ENCODE data around the gene LCMT1.
"Not testable (repeated sequence)": the region's sequence is repeated elsewhere in the genome, so short reads cannot be mapped to it uniquely, and the experiment has no call there.

Gene LCMT1

DNA sequence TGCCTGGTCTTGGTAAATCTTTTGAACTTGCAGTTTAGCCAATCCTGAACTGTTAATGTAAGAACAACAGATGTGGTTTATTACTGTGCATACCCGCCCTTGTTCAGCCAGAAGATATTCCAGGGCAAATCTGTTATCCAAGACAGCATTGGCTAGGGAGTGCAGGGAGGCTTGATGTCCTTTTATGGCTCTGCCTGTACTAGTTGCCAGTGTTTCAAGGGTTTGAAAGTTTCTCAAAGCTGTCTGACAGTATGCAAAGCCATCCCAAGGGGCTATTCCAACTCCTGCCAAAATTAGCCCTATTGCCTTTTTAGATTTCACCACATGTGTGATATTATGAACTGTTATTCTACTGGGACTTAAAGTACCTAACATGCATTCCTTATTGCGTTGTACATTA lies 30.1 kb downstream of the LCMT1 start:
- no peak for DNase-seq (ENCODE audit: low read depth in 1 of 2, low spot score in 1 of 2)

DNA sequence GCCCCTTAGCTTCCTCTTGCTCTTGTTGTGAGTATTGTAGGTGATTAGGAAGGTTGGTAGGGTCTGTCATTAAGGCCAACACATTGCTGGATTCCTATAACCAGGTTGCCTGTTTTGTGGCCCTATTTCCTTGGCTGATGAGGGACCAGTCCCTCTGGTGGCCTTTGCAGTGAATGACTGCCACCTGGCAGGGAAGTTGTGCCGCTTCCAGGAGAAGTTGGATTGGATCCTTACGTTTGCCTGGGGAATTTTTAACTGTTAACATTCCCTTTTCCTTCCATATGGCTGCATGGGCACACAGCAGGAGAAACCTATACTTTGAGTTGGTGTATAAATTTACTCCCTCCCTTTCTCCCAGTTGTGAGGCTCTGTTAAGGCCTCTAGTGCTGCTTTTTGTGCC lies 32.4 kb downstream of the LCMT1 start:
- DNase-seq (ENCODE audit: low read depth in 1 of 2, low spot score in 1 of 2), result no peak

DNA sequence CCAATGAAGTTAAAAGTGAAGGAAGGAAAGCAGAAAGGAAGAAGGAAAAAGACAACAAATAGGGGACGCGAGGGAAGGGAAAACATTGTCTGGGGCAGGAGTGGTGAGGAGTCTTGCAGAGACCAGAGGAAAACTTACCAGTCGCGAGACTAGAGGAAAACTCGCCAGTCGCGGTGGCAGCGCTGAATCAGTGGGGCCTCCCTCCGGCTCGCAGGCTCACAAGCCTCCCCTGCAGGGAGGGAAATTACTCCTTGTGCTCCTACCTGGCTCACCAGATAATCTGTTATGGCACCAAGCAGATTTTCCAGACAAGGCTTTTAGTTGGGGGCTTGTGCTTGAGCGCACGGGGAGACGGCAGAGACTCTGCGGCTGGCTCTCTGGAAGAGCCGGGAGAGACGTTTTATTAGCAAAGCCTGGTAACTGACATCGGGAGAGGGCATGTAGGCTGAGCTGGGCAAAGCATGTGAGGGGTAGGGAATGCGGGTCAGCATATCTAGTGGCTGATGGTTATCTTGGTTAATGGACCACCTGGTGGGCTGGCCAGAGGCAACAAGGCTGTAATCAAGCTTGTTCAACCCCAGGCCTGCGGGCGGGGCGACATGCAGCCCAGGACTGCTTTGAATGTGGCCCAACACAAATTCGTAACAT lies 37.1 kb downstream of the LCMT1 start:
- no peak for DNase-seq (ENCODE audit: low read depth in 1 of 2, low spot score in 1 of 2)

DNA sequence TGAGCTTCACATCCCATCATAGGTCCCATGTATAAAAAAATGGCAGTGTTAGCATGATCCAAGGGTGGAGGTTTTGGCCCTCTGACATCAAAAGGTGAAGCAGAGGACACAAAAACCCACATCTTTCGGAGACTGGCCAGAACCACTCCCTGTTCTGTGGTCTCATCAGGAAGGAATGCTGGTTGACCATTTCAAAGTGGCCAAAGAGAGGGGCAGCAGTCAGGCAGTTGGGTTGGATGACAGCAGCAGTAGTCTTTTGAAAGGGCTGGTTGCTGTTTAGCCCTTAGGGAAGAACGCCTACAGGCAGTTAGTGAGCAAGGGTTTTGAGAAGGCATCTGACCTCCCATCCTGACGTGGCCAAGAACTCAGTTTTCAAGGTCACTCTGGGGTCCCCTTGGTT lies 40.5 kb downstream of the LCMT1 start:
- DNase-seq (ENCODE audit: low read depth in 1 of 2, low spot score in 1 of 2), result no peak

DNA sequence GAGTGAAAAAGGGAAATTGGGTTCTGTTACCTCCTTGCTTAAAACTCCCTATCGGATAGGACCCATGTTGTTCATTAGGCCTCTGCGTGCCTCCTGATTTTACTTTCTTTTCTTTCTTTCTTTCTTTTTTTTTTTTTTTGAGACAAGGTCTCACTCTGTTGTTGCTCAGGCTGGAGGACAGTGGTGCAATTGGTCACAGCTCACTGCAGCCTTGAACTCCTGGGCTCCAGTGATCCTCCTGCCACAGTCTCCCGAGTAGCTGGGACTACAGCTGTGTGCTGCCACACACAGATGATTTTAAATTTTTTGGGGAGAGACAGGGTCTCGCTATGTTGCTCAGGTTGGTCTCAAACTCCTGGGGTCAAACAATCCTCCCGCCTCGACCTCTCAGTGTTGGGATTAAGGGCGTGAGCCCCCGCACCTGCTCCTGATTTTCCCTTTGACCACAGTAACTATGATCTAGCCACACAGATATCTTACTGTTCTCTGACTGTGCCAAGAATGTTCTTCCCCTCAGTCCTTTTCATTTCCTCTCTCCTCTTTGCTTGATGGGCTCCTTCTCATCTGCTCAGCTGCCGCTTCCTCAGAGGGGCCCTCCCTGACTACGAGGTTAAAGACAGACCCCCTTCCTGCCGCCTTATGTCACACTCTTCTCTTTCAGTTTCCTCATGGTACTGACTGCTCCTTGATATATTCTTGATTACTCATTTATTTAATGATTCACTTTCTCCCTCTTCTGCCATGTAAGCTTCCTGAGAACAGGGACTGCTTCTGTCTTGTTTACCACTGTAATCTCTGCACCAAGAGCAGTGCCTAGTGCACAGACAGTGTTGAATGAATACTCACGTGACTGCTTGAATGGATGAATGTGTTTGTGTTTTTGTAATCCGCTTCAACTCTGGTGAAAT lies 44.3 kb downstream of the LCMT1 start:
- DNase-seq (ENCODE audit: low read depth in 1 of 2, low spot score in 1 of 2), result no peak

DNA sequence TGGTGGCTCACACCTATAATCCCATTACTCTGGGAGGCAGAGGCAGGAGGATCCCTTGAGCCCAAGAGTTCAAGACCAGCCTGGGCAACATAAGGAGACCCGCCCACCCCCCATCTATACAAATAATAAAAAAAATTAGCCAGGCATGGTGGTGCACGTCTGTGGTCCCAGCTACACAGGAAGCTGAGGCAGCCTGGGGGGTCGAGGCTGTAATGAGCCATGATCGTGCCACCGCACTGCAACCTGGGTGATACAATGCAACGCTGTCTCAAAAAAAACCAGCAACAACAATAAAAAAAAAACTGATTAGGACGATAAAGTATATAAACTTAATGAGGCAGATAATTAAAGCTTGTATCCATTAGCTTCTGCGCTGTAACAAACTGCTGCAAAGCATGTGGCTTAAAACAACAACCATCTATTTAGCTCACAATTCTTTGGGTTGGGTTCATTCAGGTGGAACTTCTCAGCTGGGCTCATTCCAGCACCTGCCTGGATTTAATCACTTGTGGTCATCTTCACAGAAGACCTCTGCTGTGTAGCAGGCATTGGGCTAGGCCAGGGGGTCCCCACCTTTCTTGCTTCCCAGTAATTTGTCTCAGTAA lies 45.8 kb downstream of the LCMT1 start:
- DNase-seq (ENCODE audit: low read depth in 1 of 2, low spot score in 1 of 2), result no peak

DNA sequence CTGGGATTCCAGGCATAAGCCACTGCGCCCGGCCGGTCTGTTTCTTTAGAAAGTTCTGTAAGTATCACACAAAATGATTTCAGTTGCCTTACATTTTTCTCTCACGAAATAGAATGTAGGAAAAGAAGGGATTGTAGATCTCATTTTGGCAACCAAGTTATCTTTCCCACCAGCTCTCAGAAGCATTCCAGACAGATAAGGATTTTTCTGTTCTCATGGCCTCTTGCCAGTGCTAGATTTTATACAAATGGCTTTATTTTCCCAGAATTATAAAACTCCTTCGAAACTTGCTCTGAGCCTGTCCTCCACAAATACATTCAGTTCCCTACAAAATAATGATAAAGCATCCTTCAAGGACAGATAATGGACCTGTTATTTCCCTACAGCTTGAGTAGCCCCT lies 46.9 kb downstream of the LCMT1 start:
- no peak for DNase-seq (ENCODE audit: low read depth in 1 of 2, low spot score in 1 of 2)

DNA sequence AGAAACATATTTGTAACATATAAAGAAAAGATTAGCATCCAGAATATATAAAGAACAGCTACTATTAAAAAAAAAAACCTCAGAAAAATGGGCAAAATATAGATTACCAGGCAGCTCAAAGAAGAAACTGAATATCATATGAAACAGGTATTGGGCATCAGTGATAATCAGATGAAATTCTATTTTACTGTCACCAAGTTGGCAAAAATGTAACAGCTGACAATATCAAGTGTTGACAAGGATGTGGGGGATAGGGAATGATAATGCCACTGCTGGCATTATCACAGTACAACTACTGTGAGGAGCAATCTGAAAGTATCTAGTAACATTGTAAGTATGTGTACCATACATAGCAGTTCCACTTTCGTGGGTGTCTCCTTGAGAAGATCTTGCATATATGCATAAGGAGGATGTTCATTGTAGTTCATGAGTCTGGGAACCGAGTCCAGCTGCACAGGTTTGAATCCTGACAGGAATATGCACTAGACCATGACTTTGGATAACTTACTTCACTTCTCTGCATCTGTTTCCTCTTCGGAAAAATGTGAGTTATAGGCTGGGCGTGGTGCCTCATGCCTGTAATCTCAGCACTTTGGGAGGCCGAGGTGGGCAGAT lies 50.3 kb downstream of the LCMT1 start:
- no peak for DNase-seq (ENCODE audit: low read depth in 1 of 2, low spot score in 1 of 2)

DNA sequence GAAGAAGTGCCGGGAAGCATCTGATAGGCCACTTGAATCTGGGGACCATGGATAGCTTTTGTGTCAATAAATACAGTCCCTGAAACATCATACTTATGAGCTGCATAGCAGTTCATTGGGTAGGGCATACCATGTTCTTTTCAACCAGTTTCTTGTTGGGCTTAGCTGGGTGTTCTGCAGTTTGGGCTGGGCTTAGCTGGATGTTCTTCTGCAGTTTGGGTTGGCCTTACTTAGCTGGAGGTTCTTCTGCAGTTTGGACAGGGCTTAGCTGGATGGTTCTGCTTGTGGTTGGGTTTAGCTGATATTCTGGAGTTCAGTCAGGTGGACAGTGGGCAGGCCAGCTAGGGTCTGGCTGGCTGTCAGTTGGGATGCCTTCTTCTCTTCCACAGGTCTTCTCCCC lies 52.1 kb downstream of the LCMT1 start:
- no peak for DNase-seq (ENCODE audit: low read depth in 1 of 2, low spot score in 1 of 2)

DNA sequence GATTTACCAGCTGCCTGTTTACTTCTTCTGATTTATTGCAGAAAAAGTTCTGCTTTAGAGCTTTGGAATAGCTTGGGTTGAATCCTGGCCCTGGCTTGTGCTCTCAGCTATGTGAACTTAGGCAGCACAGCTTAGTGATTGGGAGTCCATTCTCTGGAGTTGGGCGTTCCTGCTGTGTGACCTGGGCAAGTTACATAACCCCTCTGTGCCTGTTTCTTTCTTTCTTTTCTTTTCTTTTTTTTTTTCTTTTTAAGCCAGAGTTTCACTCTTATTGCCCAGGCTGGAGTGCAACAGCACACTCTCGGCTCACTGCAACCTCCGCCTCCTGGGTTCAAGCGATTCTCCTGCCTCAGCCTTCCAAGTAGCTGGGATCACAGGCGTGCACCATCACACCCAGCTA lies 53.7 kb downstream of the LCMT1 start:
- no peak for DNase-seq (ENCODE audit: low read depth in 1 of 2, low spot score in 1 of 2)

DNA sequence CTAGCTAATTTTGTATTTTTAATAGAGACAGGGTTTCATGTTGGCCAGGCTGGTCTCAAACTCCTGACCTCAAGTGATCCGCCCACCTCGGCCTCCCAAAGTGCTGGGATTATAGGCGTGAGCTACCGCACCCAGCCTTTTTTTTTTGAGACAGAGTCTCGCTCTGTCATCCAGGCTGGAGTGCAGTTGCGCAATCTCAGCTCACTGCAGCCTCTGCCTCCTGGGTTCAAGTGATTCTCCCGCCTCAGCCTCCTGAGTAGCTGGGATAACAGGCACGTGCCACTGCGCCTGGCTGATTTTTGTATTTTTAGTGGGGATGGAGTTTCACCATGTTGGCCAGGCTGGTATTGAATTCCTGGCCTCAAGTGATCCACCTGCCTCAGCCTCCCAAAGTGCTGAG lies 56.4 kb downstream of the LCMT1 start:
- not testable (repeated sequence) for DNase-seq (ENCODE audit: low read depth in 1 of 2, low spot score in 1 of 2)

DNA sequence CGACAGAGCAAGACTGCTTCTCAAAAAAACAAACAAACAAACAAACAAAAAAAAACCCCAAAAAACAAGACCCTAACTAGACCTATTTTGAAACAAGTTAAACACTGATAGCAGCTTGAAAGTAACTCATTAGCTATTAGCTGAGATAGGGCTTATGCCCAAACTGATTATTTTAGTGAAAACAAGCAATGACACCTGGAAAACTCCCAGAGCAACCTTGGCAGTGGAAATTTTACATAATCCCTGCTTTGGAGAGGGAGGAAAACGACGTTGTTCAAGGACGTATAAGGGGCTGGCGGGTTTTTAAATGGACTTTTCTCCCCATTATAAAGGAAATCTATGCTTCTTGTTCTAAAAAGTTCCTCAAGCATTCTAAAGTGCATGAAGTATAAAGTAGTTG lies 59.8 kb downstream of the LCMT1 start:
- no peak for DNase-seq (ENCODE audit: low read depth in 1 of 2, low spot score in 1 of 2)

DNA sequence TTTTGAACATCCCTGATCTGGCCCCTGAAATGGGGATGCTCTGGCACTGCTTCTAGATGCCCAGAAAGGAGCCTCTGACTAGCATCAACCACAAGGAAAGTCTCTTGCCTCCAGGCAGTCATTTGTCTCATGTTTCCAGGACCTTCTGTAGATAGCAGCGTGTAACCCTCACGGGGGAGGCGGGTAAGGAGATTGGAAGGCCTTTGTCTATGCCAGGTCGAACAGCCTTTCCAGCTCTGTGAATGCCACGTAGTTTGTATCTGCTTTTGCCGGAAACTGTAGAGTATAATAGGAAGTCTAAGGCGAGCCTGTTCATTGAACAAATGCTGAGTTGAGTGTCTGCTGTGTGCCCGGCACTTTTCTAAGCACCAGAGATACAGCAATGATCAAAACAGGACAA lies 61.3 kb downstream of the LCMT1 start:
- DNase-seq (ENCODE audit: low read depth in 1 of 2, low spot score in 1 of 2), result no peak

DNA sequence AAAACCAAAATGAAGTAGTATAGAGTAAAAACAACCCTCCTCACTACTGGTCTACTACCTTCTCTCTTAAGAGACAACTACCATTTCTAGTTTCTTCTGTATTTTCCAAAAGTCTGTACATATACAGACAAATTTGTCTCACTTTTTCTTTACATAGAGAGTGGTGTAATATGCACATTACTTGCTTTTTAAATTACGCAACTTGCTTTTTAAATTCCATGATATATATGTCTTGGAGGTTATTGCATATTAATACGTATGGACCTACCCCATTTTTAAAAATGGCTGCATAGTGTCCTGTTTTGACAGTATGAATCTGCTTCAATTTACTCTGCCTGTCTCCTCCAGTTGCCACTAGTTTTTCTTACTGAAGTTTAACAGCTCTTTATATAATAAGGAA lies 62.7 kb downstream of the LCMT1 start:
- DNase-seq (ENCODE audit: low read depth in 1 of 2, low spot score in 1 of 2), result no peak

DNA sequence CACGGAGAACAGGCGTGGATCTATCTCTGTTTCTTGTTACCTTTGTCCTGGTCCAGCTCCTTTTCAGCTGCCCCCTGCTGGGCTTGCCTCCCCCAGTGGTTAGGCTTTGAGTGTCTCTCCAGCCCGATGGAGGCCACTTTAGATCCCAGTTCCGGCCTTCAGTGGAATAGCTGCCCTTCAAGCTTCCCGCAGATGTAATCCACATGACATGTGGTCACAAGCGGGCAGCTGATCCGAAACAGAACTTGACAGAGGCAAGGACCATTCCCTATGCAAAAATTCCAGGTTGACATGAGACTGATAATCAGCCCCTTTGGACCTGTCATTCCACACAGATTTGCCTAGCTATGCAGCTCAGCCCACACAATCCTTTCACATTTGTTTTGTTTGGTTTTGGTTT lies 64.6 kb downstream of the LCMT1 start:
- no peak for DNase-seq (ENCODE audit: low read depth in 1 of 2, low spot score in 1 of 2)

DNA sequence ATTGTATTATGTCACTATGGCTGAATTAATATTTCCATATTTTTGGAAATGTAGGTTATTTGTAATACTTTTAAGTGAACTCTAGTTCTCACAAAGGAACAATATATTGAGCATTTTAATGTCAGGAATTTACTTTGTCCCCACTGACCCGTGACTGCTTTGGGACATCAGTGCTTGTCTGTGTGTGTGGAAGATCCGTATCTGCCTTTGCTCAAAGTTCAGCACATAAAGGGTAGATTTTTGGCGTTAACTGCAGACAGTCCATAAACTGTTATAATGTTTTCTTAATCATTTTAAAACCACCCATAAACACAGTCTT lies 65.9 kb downstream of the LCMT1 start:
- DNase-seq (ENCODE audit: low read depth in 1 of 2, low spot score in 1 of 2), result no peak

DNA sequence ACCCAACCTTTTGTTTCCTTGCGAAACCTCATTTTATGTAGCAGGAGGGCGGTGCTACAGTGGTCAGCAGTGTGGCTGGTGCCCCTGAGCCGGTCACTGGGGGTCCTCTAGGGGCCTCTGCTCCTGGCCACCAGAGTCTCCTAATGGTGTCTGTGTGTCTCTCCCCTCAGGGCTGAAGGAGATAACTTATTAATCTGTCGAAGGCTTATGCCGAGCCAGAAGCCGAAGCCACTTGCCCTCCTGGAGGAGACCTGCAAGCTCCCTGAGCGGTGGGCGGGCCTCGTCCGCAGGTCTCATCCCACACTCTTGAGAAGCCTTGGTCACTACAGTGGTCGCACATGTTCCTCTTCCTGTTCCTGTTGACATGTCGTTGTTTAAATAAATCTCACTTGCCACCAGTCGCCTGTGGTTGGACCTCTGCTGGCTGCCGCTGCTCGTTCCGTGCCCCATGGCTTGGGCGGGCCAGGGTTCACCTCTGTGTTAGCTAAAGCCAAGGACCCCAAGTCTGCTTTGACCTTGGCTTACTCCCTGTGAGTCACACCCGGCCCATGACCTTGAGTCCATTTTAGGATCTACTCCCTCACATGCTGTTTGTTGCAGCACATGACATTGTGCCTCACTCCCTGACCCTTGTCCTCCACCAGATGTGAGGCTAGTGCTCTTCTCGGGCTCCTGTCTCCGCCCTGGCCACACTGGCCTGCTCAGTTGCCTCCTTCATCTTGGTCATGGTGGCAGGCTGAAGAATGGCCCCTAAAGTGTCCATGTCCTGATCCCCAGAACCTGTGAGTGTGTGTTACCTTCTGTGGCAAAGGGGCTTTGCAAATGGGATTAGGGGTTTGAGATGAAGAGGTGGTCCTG lies 66.5 kb downstream of the LCMT1 start:
- DNase-seq (ENCODE audit: low read depth in 1 of 2, low spot score in 1 of 2), result no peak

DNA sequence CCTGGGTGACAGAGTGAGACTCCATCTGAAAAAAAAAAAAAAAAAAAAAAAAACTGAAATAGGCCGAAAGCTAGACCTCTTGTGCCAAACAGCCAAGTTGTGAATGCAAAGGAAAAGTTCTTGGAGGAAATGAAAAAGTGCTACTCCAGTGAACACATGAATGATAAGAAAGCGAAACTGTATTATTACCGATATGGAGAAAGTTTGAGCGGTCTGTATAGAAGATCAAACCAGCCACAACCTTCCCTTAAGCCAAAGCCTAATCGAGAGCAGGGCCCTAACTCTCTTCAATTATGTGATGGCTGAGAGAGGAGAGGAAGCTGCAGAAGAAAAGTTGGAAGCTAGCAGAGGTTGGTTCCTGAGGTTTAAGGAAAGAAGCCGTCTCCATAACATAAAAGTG lies 69.7 kb downstream of the LCMT1 start:
- not testable (repeated sequence) for DNase-seq (ENCODE audit: low read depth in 1 of 2, low spot score in 1 of 2)

DNA sequence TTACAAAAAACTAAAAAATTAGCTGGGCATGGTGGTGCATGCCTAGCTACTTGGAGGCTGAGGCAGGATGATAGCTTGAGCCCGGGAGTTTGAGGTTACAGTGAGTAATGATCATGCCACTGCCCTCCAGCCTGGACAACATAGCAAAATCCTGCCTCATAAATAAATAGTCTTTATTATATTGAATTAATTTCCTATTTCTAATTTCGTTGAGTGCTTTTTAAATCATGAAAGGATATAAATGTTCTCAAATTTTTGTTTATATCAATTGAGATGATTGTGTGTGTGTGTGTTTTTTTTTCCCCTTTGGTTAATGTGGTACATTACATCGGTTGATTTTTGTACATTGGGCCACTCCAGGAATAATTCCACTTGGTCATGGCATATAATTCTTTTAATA lies 73.2 kb downstream of the LCMT1 start:
- no peak for DNase-seq (ENCODE audit: low read depth in 1 of 2, low spot score in 1 of 2)

DNA sequence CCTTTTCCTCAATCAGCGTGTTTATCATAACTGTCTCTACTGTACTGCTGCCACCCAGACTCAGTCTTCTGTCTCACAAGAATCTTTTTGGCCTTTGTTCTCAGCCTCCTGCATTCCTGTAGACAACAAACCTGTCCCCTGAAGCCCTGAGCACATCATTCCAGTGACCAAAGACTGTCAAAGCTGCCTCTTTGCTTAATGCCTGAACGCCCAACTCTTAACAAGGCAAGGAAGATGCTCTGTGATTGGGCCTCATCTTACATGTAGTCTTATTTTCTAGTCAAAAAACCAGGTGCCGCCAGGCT lies 75.9 kb downstream of the LCMT1 start:
- DNase-seq (ENCODE audit: low read depth in 1 of 2, low spot score in 1 of 2), result no peak

DNA sequence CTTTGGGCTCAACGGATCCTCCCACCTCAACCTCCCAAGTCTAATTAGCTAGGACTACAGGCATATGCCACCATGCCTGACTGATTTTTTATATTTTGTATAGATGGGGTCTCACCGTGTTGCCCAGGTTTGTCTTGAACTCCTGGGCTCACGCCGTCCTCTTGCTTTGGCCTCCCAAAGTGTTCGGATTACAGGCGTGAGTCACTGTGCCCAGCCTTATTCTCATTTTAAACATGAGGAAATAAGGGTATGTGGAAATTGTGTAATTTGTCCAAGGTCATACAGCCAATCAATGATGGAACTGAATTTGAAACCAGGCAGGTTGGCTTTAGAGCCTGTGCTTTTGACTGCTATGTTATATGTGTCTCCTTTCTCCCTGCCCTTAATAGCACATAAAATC lies 77.8 kb downstream of the LCMT1 start:
- DNase-seq (ENCODE audit: low read depth in 1 of 2, low spot score in 1 of 2), result no peak

All from stimulated activated CD4-positive, alpha-beta T cell treated with anti-CD3 and anti-CD28 coated beads, Interleukin-15, amount 100 ng/mL, for 1 hour (primary cell).